Parathyroid adenoma (tissue), 2 donors: ENCODE measurements around the gene POP4.

Source experiments
- H2AFZ ChIP-seq: fragments of 300-600 bp; sonication (generic); one replicate; pipeline ENCODE4 v1.7.0; 2017; ENCODE audit warnings: antibody characterized with exemption, mild to moderate bottlenecking
- H3K27ac ChIP-seq: fragments of 300-600 bp; sonication (generic); one replicate; pipeline ENCODE4 v1.7.0; 2017
- H3K27me3 ChIP-seq: fragments of 300-600 bp; sonication (generic); one replicate; pipeline ENCODE4 v1.7.0; 2017; ENCODE audit warnings: low read length; ENCODE audit not compliant: control insufficient read depth, insufficient read depth
- H3K36me3 ChIP-seq: fragments of 300-600 bp; sonication (generic); one replicate; pipeline ENCODE4 v1.7.0; 2017; ENCODE audit warnings: low read length; ENCODE audit not compliant: control insufficient read depth, insufficient read depth
- H3K4me1 ChIP-seq: fragments of 300-600 bp; sonication (generic); one replicate; pipeline ENCODE4 v1.7.0; 2017; ENCODE audit warnings: control low read depth
- H3K4me2 ChIP-seq: fragments of 300-600 bp; sonication (generic); one replicate; pipeline ENCODE4 v1.7.0; 2017; ENCODE audit warnings: low read length
- H3K4me3 ChIP-seq: fragments of 300-600 bp; sonication (generic); one replicate; pipeline ENCODE4 v1.7.0; 2017; ENCODE audit warnings: low read depth, low read length
- H3K79me2 ChIP-seq: fragments of 300-600 bp; sonication (generic); one replicate; pipeline ENCODE4 v1.7.0; 2017; ENCODE audit warnings: control low read depth
- H3K9ac ChIP-seq: fragments of 300-600 bp; sonication (generic); one replicate; pipeline ENCODE4 v1.7.0; 2017; ENCODE audit warnings: mild to moderate bottlenecking
- H3K9me3 ChIP-seq: fragments of 300-600 bp; sonication (generic); one replicate; pipeline ENCODE4 v1.7.0; 2017; ENCODE audit warnings: low read length; ENCODE audit not compliant: control insufficient read depth
- TF ChIP-seq, protein P1 (sequence below): fragments of 300-600 bp; sonication (generic); IDR thresholded peaks from one replicate; pipeline ENCODE4 v1.7.0; 2017; ENCODE audit warnings: antibody characterized with exemption, mild to moderate bottlenecking
- donor health status: primary hyperparathyroidism.

Gene POP4

DNA sequence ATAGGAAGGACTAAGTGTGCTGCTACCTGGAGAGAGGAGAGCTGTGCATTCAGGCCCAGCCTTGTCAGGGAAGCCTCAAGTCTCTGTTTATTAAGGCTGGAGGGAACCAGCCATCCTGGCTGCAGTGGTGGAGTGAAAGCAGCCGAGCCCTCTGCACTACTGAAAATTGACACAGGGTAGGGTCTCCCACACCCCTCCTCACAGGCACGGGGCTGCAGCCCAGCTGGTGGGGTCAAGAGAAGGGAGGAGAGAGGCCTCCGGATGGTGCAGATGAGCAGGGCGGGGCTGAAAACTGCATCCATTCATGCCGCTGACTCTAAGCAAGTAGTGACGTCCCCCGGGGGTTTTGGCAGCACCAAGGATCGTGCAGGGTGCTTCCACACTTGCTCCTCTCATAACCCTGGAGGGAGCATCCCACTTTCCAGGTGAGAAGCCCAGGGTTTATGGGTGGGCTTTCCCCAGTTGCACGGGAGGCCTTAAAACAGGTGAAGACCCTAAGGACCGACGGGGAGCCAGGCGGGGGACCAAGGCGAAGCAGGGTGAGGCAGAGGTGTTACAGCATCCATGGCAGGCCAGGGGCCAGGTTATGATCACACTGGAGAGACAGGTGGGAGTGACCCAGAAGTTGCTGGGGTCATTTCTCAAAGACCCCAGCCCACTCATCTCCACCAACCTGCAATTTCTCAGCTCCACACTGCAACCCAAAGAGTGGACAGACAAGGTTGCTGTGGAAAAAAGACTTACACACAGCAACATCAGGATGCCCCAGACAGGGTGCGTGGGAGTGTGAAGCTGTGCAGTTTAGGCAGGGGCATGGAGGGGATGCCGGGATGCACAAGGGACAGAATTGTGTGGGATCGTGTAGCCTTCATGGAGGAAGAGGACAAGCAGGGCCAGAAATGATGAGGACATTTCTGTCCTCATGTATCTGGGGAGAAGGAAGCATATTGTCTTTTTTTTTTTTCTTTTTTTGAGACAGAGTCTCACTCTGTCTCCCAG lies 43.5 kb upstream of the POP4 start:
- no peak overlapping the region for H2AFZ ChIP-seq
- H3K36me3 ChIP-seq = no peaks in the 10 kb centered on the region
- H3K9ac ChIP-seq = no peak overlapping the region
- TF ChIP-seq, protein P1, sequence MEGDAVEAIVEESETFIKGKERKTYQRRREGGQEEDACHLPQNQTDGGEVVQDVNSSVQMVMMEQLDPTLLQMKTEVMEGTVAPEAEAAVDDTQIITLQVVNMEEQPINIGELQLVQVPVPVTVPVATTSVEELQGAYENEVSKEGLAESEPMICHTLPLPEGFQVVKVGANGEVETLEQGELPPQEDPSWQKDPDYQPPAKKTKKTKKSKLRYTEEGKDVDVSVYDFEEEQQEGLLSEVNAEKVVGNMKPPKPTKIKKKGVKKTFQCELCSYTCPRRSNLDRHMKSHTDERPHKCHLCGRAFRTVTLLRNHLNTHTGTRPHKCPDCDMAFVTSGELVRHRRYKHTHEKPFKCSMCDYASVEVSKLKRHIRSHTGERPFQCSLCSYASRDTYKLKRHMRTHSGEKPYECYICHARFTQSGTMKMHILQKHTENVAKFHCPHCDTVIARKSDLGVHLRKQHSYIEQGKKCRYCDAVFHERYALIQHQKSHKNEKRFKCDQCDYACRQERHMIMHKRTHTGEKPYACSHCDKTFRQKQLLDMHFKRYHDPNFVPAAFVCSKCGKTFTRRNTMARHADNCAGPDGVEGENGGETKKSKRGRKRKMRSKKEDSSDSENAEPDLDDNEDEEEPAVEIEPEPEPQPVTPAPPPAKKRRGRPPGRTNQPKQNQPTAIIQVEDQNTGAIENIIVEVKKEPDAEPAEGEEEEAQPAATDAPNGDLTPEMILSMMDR = no peak
- no peaks in the 10 kb centered on the region for H3K4me1 ChIP-seq
- H3K4me3 ChIP-seq = no peak overlapping the region
- H3K27me3 ChIP-seq = no peaks in the 10 kb centered on the region
- no peak overlapping the region for H3K27ac ChIP-seq
- no peaks in the 10 kb centered on the region for H3K79me2 ChIP-seq
- H3K4me2 ChIP-seq = no peak overlapping the region
- no peaks in the 10 kb centered on the region for H3K9me3 ChIP-seq

DNA sequence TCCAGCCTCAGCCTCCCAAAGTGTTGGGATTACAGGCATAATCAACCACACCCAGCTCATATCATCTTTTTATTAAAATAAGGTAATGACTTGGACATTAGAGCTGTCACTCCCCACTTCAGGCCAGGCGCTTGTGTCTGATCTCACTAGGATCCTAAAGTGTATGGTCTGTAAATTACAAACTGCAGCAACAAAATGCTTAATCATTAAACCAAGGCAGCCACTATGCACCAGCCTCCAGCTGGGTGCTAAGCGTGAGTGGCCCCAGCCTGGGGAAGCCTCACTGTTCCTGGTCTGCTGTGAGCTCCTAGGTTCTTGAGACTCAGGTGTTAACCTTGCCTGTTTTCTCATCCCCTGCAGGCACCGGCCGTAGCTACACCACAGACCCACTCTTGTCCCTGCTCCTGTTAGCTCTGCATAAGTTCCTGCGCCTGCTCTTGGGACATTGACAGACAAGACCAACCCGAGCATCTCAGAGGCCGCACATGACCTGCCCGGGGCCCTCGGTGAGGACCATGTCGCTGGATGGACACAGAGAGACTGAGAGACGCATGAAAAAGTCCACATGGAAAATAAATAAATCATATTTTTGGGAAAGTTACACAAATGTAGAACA lies 42.5 kb upstream of the POP4 start:
- Histone ChIP-seq H3K4me1 (no peaks in the 10 kb centered on the region), H2AFZ (no peak overlapping the region), H3K36me3 (no peaks in the 10 kb centered on the region), H3K79me2 (no peaks in the 10 kb centered on the region), H3K27ac (no peak overlapping the region), H3K9ac (no peak overlapping the region), H3K4me2 (no peak overlapping the region), H3K27me3 (no peaks in the 10 kb centered on the region), H3K9me3 (no peaks in the 10 kb centered on the region), H3K4me3 (no peak overlapping the region)
- TF ChIP-seq, protein P1 = no peak

DNA sequence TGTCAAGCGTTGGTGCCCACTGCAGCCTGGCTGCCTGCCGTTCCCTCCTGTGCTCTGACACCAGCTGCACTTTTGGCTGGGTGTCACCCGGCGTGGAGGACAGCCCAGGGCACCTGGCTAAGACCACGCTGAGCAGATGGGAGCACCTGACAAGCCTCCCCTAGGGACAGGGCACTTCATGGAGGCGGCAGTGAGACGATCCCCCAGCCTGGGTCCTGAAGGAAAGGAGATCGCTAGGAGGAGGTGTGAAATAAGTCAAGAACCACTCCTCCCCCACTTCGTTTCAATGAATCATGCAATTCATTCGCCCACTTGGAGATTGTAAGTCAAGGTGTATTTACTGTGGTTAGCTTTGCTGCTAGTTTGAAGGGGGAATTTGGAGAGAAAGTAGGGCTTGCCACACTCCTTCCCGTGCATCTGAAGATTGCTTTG lies 41.5 kb upstream of the POP4 start:
- Histone ChIP-seq H3K36me3 (no peaks in the 10 kb centered on the region), H3K4me1 (no peaks in the 10 kb centered on the region), H2AFZ (no peak overlapping the region), H3K27me3 (no peaks in the 10 kb centered on the region), H3K79me2 (no peaks in the 10 kb centered on the region), H3K9ac (no peak overlapping the region), H3K4me2 (no peak overlapping the region), H3K9me3 (no peaks in the 10 kb centered on the region), H3K4me3 (no peak overlapping the region), H3K27ac (no peak overlapping the region)
- TF ChIP-seq, protein P1 = no peak

DNA sequence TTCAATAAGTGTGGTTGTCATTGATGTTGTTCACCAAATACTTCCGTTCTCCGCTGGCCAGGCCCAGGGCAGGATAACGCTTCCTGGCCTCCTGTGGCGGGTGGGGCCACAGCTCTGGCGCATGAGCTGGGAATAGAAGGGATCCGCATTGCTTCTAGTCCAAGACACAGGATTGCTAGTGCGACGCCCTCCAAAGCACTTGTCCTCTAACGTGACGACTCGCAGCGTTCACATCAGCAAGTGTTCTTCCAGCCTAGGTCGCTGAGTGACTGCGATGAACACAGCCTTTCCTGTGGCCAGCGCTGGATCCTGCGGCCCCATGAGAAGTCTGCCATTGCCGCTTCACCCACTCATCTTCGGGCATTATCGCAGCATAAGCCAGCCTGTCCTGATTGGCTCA lies 40.9 kb upstream of the POP4 start:
- H3K27ac ChIP-seq = no peak overlapping the region
- no peaks in the 10 kb centered on the region for H3K36me3 ChIP-seq
- TF ChIP-seq, protein P1 = no peak
- no peak overlapping the region for H3K4me2 ChIP-seq
- H3K4me3 ChIP-seq = no peak overlapping the region
- no peaks in the 10 kb centered on the region for H3K79me2 ChIP-seq
- H3K9ac ChIP-seq = no peak overlapping the region
- no peaks in the 10 kb centered on the region for H3K9me3 ChIP-seq
- no peaks in the 10 kb centered on the region for H3K4me1 ChIP-seq
- no peak overlapping the region for H2AFZ ChIP-seq
- H3K27me3 ChIP-seq = no peaks in the 10 kb centered on the region
